Left lung (tissue), 10 donors: ENCODE measurements around the gene FIP1L1. TPM values are rescaled to one million over a fixed set of nuclear protein-coding genes. Genes with fewer than 3 reads are reported as not detected.

ENCODE experiments used
- ATAC-seq: fragments of 200-7000 bp; cut with Tn5 transposase; one replicate; pipeline ENCODE4 v1.9.1; 2020; ENCODE audit warnings: moderate library complexity
- DNase-seq, 4 donors: peaks; one replicate each; pipeline ENCODE4 v3.0.0-alpha.2; 2013 to 2020
- H3K27ac ChIP-seq, 2 donors: fragments of 200-600 bp; sonication (generic) in 1 of 2; one replicate each; pipeline versions ENCODE4 v1.5.0 to v1.8.0; 2020 to 2021
- H3K27me3 ChIP-seq, 2 donors: fragments of 200-600 bp; sonication (generic) in 1 of 2; one replicate each; pipeline versions ENCODE4 v1.5.0 to v1.8.0; 2020 to 2021
- H3K36me3 ChIP-seq, 2 donors: fragments of 200-600 bp; sonication (generic) in 1 of 2; one replicate each; pipeline versions ENCODE4 v1.5.0 to v1.8.0; 2020 to 2021
- H3K4me1 ChIP-seq, 2 donors: fragments of 200-600 bp; one replicate each; pipeline ENCODE4 v1.8.0; 2021
- H3K4me3 ChIP-seq, 2 donors: fragments of 200-600 bp; sonication (generic) in 1 of 2; one replicate each; pipeline versions ENCODE4 v1.5.0 to v1.8.0; 2020 to 2021; ENCODE audit warnings: mild to moderate bottlenecking in 1 of 2
- H3K9me3 ChIP-seq, 2 donors: fragments of 200-600 bp; sonication (generic) in 1 of 2; one replicate each; pipeline versions ENCODE4 v1.5.0 to v1.8.0; 2020 to 2021
- intact Hi-C, 2 donors: fragments of 100-400 bp; cut with DNase I; formaldehyde crosslinking; loops; one replicate each; pipeline versions ENCODE4 v1.11.2 to v1.14.2; 2022
- polyA plus RNA-seq, 6 donors: library from polyadenylated mRNA; unstranded; fragments of 120-200 nt; gene quantifications; one replicate each; pipeline ENCODE4 v1.2.1, GENCODE V29; 2013; ENCODE audit not compliant: insufficient read length in 6 of 6
- total RNA-seq, 2 donors: library from RNA; stranded (reverse); fragmentation: NEBNext Ultra II Directional; extraction: Animal tissue kit (Norgen Biotek cat#: 25700); gene quantifications; one replicate each; pipeline ENCODE4 v1.2.1, GENCODE V29; 2021
- TF ChIP-seq, protein P1 (sequence below), 2 donors: fragments of 200-600 bp; sonication (generic) in 1 of 2; IDR thresholded peaks; one replicate each; pipeline versions ENCODE4 v1.5.0 to v1.8.0; 2021; ENCODE audit warnings: antibody characterized with exemption in 2 of 2
- donor health status: DM: no; HTN: yes; CAD: no.
- donor health status: DM: no; HTN: no; CAD: no.

The FIP1L1 gene
- total and polyA plus RNA-seq, 8 donors, result 29.8 to 106 (median 83.8) TPM

- intact Hi-C loops, result no loop called here
- Histone ChIP-seq H3K27me3 (peaks cover 0 to 24% of the 10 kb centered on the region in 2 donors), H3K27ac (no peak overlapping the region), H3K4me3 (no peak overlapping the region), H3K4me1 (peaks cover 20 to 26% of the 10 kb centered on the region in 2 donors), H3K9me3 (no peaks in the 10 kb centered on the region), H3K36me3 (no peaks in the 10 kb centered on the region)
- TF ChIP-seq, protein P1, sequence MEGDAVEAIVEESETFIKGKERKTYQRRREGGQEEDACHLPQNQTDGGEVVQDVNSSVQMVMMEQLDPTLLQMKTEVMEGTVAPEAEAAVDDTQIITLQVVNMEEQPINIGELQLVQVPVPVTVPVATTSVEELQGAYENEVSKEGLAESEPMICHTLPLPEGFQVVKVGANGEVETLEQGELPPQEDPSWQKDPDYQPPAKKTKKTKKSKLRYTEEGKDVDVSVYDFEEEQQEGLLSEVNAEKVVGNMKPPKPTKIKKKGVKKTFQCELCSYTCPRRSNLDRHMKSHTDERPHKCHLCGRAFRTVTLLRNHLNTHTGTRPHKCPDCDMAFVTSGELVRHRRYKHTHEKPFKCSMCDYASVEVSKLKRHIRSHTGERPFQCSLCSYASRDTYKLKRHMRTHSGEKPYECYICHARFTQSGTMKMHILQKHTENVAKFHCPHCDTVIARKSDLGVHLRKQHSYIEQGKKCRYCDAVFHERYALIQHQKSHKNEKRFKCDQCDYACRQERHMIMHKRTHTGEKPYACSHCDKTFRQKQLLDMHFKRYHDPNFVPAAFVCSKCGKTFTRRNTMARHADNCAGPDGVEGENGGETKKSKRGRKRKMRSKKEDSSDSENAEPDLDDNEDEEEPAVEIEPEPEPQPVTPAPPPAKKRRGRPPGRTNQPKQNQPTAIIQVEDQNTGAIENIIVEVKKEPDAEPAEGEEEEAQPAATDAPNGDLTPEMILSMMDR (IDR thresholded peaks at IDR 0.05), result no peak
- ATAC-seq (no peak), DNase-seq (no peak)
Measured at GRCh38 chr4:53367721-53368120, 9.7 kb upstream of the FIP1L1 start.

DNA sequence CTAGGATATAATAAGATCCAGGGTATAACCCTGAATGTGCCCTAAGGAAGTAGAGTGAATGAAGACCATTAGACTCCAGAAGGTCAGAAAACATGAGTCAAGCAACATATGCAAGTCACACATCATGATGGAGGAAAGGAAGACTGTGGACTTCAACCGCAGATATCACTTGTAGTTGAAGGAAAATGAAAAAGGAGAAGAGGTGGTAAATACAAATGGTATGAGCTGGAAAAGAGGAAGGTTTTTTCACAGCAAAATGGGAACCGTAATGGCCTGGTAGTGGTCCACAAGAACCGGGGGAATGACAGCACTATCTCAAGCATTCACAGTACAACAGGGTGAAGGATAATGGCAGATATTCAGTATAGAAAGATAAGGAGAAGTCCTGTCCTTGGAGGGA lies 6.4 kb upstream of the FIP1L1 start:
- no peak overlapping the region for H3K4me3 ChIP-seq
- ATAC-seq (no peak), DNase-seq (no peak)
- H3K27ac ChIP-seq, result no peak overlapping the region
- peaks cover 0 to 24% of the 10 kb centered on the region in 2 donors for H3K27me3 ChIP-seq
- H3K36me3 ChIP-seq, result no peaks in the 10 kb centered on the region
- intact Hi-C loops, result no loop called here
- no peaks in the 10 kb centered on the region for H3K4me1 ChIP-seq
- H3K9me3 ChIP-seq, result no peaks in the 10 kb centered on the region
- TF ChIP-seq, protein P1 (IDR thresholded peaks at IDR 0.05), result no peak

GRCh38 chr4:53371843-53372521 lies 5.5 kb upstream of the FIP1L1 start:
- no peak overlapping the region for H3K27ac ChIP-seq
- peaks cover 0 to 24% of the 10 kb centered on the region in 2 donors for H3K27me3 ChIP-seq
- H3K36me3 ChIP-seq, result no peaks in the 10 kb centered on the region
- H3K4me3 ChIP-seq, result no peak overlapping the region
- intact Hi-C loops, result no loop called here
- TF ChIP-seq, protein P1 (IDR thresholded peaks at IDR 0.05), result no peak
- no peak for DNase-seq
- no peak for ATAC-seq
- no peaks in the 10 kb centered on the region for H3K9me3 ChIP-seq
- H3K4me1 ChIP-seq, result no peaks in the 10 kb centered on the region

DNA sequence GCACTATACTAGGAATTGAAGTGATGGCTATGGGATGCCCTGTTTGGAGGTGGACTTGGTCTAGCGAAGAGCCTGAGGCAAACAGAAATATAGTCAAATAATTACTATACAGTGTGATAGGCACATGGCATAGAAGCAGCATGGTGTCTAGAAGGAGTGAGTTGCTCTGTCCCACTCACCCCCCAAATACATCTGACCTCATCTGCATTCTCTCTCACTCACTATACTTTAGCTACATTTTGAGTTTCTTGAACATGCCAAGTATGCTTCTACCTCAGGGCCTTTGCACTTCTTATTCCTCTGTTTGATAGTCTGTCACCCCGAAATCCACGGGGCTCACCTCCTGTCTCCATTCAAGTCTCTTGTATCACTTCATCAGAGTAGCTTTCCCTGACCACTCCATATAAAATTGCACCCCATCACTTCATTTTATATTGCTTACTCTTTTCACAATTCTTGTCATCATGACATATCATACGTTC lies 2.6 kb upstream of the FIP1L1 start:
- H3K27ac ChIP-seq, result no peak overlapping the region
- H3K4me3 ChIP-seq, result no peak overlapping the region
- TF ChIP-seq, protein P1 (IDR thresholded peaks at IDR 0.05), result no peak
- ATAC-seq, result no peak
- H3K9me3 ChIP-seq, result no peaks in the 10 kb centered on the region
- no peak for DNase-seq
- H3K36me3 ChIP-seq, result no peaks in the 10 kb centered on the region
- H3K4me1 ChIP-seq, result peaks cover 0 to 20% of the 10 kb centered on the region in 2 donors
- intact Hi-C loops, result no loop called here
- H3K27me3 ChIP-seq, result peaks cover 0 to 13% of the 10 kb centered on the region in 2 donors

- H3K4me1 ChIP-seq, result peaks cover 0 to 28% of the 10 kb centered on the region in 2 donors
- H3K27me3 ChIP-seq, result no peaks in the 10 kb centered on the region
- ATAC-seq, result no peak
- TF ChIP-seq, protein P1 (IDR thresholded peaks at IDR 0.05), result no peak
- H3K4me3 ChIP-seq, result peak overlapping the region; percentile 84 to 96
- peak overlapping the region in 1 of 2 donors; percentile 92 for H3K27ac ChIP-seq
- intact Hi-C loops, result no loop called here
- no peak for DNase-seq
- H3K9me3 ChIP-seq, result no peaks in the 10 kb centered on the region
- H3K36me3 ChIP-seq, result no peaks in the 10 kb centered on the region
Measured at GRCh38 chr4:53376900-53377299, 541 bp upstream of the FIP1L1 start.
